Dermis blood vessel endothelial cell (primary cell): ENCODE measurements around the gene VPS35L. TPM values are rescaled to one million over a fixed set of nuclear protein-coding genes. Genes with fewer than 3 reads are reported as not detected.
"Not testable (repeated sequence)": the region's sequence is repeated elsewhere in the genome, so short reads cannot be mapped to it uniquely, and the experiment has no call there.

ENCODE experiments used
- DNase-seq: peaks from one replicate; pipeline ENCODE4 v3.0.0; 2010
- total RNA-seq: library from RNA; depleted of rRNA; stranded (reverse); fragments of >200 nt; gene quantifications from 2 replicates; pipeline ENCODE4 v1.2.3, GENCODE V29; 2014

The VPS35L gene
- total RNA-seq, 1 donor from 2014 or later: 36.4 TPM

DNA sequence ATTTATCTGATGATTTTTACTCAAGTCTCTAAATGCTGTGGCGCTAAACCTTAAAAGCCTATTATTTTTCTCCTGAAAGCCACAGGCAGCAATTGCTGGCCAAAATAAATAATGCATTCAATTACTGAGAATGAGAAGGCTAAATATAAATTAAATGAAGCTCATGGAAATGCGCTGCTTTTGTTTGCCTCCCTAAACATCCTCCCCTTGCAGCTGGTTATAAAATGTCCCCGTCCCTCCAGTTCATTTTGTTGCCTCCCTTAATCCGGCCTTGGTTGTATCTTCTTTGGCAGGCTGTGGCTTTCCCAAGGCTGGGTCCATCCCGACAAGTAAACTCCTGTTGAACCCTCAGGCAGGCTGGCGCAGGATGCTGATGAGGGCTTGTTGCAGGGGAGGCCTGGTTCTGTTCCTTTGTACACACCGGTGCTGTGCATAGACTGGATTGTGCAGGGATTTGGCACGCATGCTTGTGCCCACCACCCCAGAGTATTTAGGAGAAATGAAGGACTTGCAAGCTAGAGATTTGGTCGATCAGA lies 99.8 kb downstream of the VPS35L start:
- no peak for DNase-seq

DNA sequence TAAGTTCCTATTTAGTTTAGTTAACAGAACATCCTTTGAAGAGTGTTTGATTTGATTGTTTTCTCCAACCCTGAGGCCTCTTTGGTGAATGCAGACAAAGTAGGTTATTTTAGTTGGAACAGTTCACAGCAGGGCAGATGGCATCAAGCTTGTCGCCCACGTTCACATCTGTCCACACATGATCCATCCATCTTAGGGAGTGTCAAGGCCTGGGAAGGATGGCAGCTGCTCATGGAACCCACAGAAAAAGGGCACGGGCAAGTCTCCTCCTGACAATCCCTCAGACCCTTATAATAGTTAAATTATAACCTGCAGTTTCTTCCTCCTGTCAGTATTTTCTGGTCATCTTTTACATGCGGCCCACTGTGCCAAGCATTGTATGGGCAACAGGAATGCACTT lies 102.3 kb downstream of the VPS35L start:
- no peak for DNase-seq

GRCh38 chr16:19659554-19659953 lies 104.1 kb downstream of the VPS35L start:
- DNase-seq: peak; percentile 31

- DNase-seq: no peak
Measured at GRCh38 chr16:19660432-19660831, 104.9 kb downstream of the VPS35L start.

DNA sequence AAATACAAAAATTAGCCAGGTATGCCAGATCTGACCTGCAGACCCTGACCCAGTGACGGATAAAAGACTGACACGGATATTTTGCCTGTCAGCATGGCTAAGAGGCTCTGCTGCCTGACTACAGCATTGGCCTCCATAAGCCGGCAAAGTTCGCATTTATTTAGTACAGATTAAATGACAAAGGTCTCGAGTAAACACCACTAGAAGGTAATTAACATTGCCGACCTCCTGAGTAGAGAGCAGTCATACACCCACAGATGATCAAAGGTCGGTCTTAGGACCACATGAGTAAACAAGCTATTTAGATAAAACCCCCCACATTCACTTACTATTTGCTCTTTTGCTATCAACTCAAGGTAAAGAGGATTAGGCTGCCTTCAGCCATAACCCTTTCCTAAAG lies 106.8 kb downstream of the VPS35L start:
- no peak for DNase-seq

- no peak for DNase-seq
Measured at GRCh38 chr16:19664166-19664565, 108.7 kb downstream of the VPS35L start.

DNA sequence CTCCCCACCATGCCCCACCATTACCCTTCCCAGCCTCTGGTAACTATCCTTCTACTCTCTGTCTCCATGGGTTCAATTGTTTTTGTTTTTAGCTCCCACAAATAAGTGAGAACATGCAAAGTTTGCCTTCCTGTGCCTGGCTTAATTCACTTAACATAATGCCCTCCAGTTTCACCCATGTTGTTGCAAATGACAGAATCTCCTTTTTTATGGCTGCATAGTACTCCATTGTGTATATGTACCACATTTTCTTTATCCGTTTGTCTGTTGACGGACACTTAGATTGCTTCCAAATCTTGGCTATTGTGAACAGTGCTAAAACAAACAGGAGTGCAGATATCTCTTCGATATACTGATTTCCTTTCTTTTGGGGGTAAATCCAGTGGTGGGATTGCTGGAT lies 109.8 kb downstream of the VPS35L start:
- DNase-seq: not testable (repeated sequence)

DNA sequence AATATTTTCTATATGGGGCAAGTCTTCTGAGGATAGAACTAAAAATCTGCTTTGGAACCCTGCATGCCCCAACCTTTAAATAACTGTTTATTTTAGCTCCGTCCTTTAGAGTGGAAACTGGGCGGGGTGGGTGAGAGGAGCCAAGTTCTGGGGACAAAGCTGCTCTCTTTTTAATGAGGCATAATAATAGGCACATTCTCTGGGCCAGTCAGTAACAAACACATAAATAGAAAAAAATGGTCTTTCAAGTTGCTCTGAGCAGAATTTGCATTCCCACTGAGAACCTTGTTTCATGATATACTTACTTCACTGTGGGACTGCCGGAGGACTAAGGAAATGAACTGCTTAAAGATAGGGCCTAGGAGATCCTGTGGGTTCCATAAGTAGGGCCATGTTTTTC lies 111.0 kb downstream of the VPS35L start:
- DNase-seq: no peak

- no peak for DNase-seq
Measured at GRCh38 chr16:19672378-19672777, 116.9 kb downstream of the VPS35L start.

- DNase-seq: no peak
Measured at GRCh38 chr16:19674485-19674884, 119.0 kb downstream of the VPS35L start.

DNA sequence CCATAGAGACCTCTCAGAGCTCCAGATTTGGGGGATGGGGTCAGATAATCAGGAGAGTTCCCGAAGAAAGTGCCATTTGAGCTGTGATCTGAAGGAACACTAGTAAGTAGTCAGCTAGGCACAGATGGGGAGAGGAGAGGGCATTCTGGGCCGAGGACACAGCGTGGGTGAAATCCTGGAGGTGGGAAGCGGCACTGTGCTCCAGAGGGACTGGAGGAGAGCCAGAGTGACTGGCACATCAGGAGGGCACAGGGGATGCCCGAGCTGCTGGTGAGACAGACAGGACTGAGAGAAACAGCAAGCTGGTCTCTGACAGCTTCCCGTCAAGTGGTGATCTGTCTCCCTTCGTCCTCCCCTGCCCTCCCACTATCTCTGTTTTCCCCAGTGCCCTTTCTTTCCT lies 121.9 kb downstream of the VPS35L start:
- no peak for DNase-seq

- no peak for DNase-seq
Measured at GRCh38 chr16:19678804-19679203, 123.3 kb downstream of the VPS35L start.

DNA sequence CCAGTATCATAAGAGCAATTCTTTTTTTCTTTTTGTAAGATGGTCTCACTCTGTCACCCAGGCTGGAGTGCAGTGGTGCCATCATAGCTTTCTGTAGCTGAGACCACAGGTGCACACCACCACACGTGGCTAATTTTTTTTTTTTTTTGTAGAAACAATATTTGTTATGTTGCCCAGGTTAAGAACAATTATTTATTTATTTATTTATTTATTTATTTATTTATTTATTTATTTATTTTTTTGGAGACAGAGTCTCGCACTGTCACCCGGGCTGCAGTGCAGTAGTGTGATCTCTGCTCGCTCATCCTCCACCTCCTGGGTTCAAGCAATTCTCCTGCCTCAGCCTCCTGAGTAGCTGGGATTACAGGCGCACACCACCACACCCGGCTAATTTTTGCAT lies 123.8 kb downstream of the VPS35L start:
- DNase-seq: not testable (repeated sequence)

DNA sequence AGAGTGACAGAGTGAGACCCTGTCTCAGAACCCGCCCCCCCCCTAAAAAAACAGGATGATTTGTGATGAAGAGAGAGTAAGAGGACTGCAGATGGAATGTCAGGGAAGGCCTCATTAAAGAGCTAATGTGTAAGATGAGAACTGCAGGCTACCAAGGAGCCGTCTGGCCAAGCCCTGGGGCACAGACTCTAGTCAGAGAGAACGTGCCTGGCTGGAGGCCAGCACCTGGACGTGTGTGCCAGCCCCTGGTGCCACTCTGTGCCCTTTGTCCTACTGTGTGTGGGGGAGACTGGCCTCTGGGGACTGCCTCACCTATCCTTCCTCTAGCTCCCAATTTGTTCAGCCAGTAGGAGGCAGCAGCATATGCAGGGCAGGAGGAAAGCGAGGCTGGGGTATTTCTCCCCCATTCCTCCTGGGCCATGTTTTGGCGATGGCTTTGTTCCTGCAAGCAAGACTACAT lies 125.4 kb downstream of the VPS35L start:
- DNase-seq: no peak

GRCh38 chr16:19681637-19682036 lies 126.1 kb downstream of the VPS35L start:
- no peak for DNase-seq

DNA sequence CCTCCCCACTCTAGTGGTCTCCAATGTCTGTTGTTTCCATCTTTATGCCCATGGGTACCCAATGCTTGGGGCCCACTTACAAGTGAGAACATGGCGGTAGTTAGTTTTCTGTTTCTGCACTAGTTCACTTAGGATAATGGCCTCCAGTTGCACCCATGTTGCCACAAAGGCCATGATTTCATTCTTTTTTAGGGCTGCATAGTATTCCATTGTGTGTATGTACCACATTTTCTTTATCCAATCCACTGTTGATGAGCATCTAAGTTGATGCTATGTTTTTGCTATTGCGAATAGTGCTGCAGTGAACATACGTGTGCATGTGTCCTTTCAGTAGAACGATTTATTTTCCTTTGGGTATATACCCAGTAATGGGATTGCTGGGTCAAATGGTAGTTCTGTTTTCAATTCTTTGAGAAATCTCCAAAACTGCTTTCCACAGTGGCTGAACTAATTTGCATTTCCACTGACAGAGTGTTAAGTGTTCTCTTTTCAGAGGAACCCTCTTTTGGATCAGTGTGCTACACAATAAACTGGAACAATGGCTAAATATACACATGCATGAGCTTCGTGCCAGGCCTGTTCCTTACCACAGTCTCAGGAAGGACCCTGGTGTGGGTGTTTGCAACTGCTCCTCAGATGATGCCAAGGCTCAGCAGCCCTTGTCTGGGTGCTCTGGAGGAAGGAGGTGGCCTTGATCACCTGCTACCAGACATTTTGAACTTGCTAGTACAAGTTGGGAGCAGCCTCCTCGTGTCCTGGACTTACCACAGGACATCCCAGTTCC lies 128.1 kb downstream of the VPS35L start:
- DNase-seq: no peak

DNA sequence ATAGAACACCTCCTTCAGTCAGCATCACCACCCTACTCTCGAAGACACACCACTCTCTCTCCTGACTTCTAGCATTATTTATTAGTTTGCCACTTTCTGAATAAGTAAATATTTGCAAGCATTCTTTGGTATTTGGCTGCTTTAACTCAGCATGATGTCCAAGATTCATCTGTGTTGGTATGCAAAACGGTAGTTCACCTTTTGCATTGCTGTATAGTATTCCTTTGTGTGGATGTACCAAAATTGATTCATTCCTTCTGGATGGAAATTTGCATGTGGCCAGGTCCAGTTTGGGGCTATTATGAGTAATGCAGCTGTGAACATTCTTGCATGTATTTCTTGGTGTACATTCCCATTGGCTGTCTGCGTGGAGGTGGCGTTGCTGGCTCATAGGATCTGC lies 129.7 kb downstream of the VPS35L start:
- no peak for DNase-seq

- DNase-seq: no peak
Measured at GRCh38 chr16:19687279-19687678, 131.8 kb downstream of the VPS35L start.

- no peak for DNase-seq
Measured at GRCh38 chr16:19688396-19689024, 133.0 kb downstream of the VPS35L start.

DNA sequence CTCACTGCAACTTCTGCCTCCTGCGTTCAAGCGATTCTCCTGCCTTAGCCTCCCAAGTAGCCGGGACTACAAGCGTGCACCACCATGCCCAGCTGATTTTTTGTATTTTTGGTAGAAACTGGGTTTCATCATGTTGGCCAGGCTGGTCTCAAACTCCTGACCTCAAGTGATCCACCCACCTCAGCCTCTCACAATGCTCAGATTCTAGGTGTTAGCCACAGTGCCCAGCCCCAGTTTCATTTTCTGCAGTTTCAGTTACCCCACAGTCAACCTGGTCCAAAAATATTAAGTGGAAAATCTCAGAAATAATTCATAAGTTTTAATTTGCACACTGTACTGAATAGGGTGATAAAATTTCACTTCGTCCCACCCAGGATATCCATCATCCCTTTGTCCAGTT lies 133.8 kb downstream of the VPS35L start:
- DNase-seq: no peak

GRCh38 chr16:19690196-19690595 lies 134.7 kb downstream of the VPS35L start:
- no peak for DNase-seq

DNA sequence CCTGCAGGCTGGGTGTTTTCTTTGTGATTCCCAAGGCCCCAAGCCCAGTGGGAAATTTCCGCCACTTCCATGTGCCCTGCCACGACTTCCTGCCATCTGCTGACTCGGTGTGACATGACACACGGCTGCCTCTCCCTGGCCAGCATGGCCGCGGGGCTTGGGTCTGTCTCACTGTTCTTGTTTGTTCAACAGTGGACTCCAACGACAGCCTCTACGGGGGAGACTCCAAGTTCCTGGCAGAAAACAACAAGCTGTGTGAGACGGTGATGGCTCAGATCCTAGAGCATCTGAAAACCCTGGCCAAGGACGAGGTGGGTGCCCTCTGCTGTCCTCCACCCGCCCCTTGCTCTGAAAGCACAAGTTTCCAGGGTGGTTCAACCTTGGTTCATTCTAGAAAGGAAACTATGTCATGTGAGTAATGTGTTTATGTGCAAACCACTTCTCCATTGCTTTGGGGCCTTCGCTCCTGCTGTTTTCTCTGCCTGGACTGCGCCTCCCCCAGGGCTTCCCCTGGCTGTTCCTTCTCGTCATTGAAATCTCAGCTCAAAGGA lies 135.7 kb downstream of the VPS35L start:
- DNase-seq: peak; percentile 45

DNA sequence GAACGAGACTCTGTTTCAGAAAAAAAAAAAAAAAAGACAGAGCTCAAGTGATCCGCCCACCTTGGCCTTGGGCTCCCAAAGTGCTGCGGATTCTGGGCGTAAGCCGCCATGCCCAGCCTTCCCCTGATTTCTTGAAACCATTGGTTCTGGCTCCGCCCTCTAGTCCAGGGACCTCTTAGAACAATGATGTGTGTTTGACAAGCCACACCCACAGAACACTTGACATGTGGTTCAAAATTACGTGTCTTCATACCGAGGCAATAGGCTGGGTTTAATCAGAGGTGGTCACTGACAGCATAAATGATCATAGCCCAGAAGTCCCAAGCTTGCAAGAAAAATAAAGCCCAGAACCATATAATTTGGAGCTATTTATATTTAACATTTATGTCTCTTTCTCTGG lies 139.5 kb downstream of the VPS35L start:
- no peak for DNase-seq

GRCh38 chr16:19696328-19696727 lies 140.8 kb downstream of the VPS35L start:
- DNase-seq: peak; percentile 97
